Stimulated activated CD4-positive, alpha-beta T cell treated with anti-CD3 and anti-CD28 coated beads, Interleukin-12 subunit alpha, Interleukin-12 subunit beta, amount 100 ng/mL, for 4 hours (primary cell): ENCODE measurements around the gene UGGT2.
"Not testable (repeated sequence)": the region's sequence is repeated elsewhere in the genome, so short reads cannot be mapped to it uniquely, and the experiment has no call there.

Source experiments
- DNase-seq: peaks from one replicate; pipeline ENCODE4 v3.0.0-alpha.2; 2020

The UGGT2 gene

GRCh38 chr13:96051491-96051890, 1.7 kb downstream of the UGGT2 start:
- DNase-seq, result not testable (repeated sequence)

GRCh38 chr13:96050955-96051354, 2.2 kb downstream of the UGGT2 start:
- not testable (repeated sequence) for DNase-seq

GRCh38 chr13:96046449-96047126, 6.6 kb downstream of the UGGT2 start:
- DNase-seq, result not testable (repeated sequence)

GRCh38 chr13:96044238-96044637, 9.0 kb downstream of the UGGT2 start:
- DNase-seq, result no peak

- no peak for DNase-seq
Observed at GRCh38 chr13:96041326-96042110, 11.7 kb downstream of the UGGT2 start.

- no peak for DNase-seq
Observed at GRCh38 chr13:96036515-96036914, 16.7 kb downstream of the UGGT2 start.

GRCh38 chr13:96034662-96035061, 18.5 kb downstream of the UGGT2 start:
- DNase-seq, result no peak

GRCh38 chr13:96033220-96034015, 19.8 kb downstream of the UGGT2 start:
- DNase-seq, result no peak

- no peak for DNase-seq
Observed at GRCh38 chr13:96032717-96033116, 20.5 kb downstream of the UGGT2 start.

- no peak for DNase-seq
Observed at GRCh38 chr13:96029002-96029401, 24.2 kb downstream of the UGGT2 start.

- no peak for DNase-seq
Observed at GRCh38 chr13:96027496-96027895, 25.7 kb downstream of the UGGT2 start.

GRCh38 chr13:96025283-96025682, 27.9 kb downstream of the UGGT2 start:
- DNase-seq, result no peak

- DNase-seq, result no peak
Observed at GRCh38 chr13:96020931-96021330, 32.3 kb downstream of the UGGT2 start.

GRCh38 chr13:96020155-96020575, 33.0 kb downstream of the UGGT2 start:
- no peak for DNase-seq

- DNase-seq, result no peak
Observed at GRCh38 chr13:96018135-96018534, 35.1 kb downstream of the UGGT2 start.

- DNase-seq, result no peak
Observed at GRCh38 chr13:96011291-96011872, 41.8 kb downstream of the UGGT2 start.

- no peak for DNase-seq
Observed at GRCh38 chr13:96003304-96003703, 49.9 kb downstream of the UGGT2 start.

GRCh38 chr13:96002322-96003131, 50.7 kb downstream of the UGGT2 start:
- no peak for DNase-seq

- DNase-seq, result no peak
Observed at GRCh38 chr13:96000069-96000468, 53.1 kb downstream of the UGGT2 start.

GRCh38 chr13:95987841-95988240, 65.4 kb downstream of the UGGT2 start:
- DNase-seq, result no peak

GRCh38 chr13:95982144-95982543, 71.1 kb downstream of the UGGT2 start:
- no peak for DNase-seq

- DNase-seq, result not testable (repeated sequence)
Observed at GRCh38 chr13:95972651-95973050, 80.5 kb downstream of the UGGT2 start.
